ENCODE measurements around the gene TMPRSS7.

GRCh38 chr3:112083239-112083638 lies 48.7 kb downstream of the TMPRSS7 start:
- TF ChIP-seq, protein P1, sequence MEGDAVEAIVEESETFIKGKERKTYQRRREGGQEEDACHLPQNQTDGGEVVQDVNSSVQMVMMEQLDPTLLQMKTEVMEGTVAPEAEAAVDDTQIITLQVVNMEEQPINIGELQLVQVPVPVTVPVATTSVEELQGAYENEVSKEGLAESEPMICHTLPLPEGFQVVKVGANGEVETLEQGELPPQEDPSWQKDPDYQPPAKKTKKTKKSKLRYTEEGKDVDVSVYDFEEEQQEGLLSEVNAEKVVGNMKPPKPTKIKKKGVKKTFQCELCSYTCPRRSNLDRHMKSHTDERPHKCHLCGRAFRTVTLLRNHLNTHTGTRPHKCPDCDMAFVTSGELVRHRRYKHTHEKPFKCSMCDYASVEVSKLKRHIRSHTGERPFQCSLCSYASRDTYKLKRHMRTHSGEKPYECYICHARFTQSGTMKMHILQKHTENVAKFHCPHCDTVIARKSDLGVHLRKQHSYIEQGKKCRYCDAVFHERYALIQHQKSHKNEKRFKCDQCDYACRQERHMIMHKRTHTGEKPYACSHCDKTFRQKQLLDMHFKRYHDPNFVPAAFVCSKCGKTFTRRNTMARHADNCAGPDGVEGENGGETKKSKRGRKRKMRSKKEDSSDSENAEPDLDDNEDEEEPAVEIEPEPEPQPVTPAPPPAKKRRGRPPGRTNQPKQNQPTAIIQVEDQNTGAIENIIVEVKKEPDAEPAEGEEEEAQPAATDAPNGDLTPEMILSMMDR (IDR thresholded peaks at IDR 0.05 in 8 of 11, conservative IDR thresholded peaks at IDR 0.05 in 3 of 11), result no peak
- no peak for TF ChIP-seq POLR2AphosphoS5 (IDR thresholded peaks at IDR 0.05)
